Activated CD8-positive, alpha-beta memory T cell treated with anti-CD3 and anti-CD28 coated beads, Interleukin-2, amount 50 U/mL, for 48 hours (primary cell): Measurements from ENCODE around the gene SPNS1.
"Not testable (repeated sequence)": the region's sequence is repeated elsewhere in the genome, so short reads cannot be mapped to it uniquely, and the experiment has no call there.

Experiments used
- DNase-seq: peaks from one replicate; pipeline ENCODE4 v3.0.0-alpha.2; 2020

SPNS1 gene

GRCh38 chr16:28990375-28991040, 15.9 kb downstream of the SPNS1 start:
- DNase-seq: peak; percentile 77

- no peak for DNase-seq
Measured at GRCh38 chr16:28991687-28992086, 17.1 kb downstream of the SPNS1 start.

DNA sequence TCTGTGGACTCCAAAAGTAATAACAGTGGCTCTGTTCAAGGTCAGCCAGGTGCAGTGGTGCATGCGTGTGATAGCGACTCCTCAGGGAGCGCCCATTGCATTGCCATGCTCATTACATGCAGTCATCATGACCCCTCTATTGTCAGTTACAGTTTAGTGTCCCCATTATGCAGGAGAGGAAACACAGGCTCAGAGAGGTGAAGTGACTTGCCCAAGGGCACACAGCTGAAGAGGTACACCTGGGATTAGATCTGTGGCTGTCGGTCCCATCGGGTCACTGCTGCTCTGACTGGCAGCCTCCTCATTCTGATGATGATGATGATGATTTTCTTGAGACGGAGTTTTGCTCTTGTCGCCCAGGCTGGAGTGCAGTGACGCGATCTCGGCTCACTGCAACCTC, 17.9 kb downstream of the SPNS1 start:
- no peak for DNase-seq

DNA sequence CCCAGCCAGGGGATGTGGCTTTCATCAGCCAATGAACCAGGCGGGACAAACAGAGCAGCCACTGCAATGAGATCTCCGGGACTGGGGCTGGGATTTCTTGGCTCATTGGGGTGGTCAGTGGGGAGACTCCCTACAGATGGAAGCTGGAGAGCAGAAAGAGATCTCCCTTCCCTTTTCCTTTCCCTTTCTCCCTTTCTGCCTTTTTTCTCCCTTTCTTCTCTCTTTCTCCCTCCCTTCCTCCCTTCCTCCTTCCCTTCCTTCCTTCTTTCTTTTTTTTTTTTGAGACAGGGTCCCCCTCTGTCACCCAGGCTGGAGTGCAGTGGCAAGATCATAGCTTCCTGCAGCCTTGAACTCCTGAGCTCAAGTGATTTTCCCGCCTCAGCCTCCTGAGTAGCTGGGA, 24.3 kb downstream of the SPNS1 start:
- no peak for DNase-seq

- DNase-seq: no peak
Measured at GRCh38 chr16:28999577-28999976, 25.0 kb downstream of the SPNS1 start.

DNA sequence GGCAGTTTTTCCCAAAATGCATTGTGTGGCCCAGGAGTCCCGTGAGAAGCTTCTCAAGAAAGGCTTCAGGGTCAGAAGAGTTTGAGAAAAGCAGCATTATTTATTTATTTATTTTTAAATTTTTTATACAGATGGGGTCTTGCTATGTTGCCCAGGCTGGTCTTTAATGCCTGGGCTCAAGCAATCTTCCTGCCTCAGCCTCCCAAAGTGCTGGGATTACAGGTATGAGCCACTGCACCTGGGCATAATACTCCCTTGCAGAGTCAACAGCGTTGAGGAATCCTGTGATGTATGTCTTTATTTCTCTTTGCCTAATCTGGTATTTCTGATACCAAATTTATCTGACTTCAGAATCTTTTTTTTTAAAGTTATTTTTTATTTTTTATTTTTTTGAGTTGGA, 25.4 kb downstream of the SPNS1 start:
- DNase-seq: no peak

GRCh38 chr16:29004496-29005139, 30.0 kb downstream of the SPNS1 start:
- DNase-seq: not testable (repeated sequence)

DNA sequence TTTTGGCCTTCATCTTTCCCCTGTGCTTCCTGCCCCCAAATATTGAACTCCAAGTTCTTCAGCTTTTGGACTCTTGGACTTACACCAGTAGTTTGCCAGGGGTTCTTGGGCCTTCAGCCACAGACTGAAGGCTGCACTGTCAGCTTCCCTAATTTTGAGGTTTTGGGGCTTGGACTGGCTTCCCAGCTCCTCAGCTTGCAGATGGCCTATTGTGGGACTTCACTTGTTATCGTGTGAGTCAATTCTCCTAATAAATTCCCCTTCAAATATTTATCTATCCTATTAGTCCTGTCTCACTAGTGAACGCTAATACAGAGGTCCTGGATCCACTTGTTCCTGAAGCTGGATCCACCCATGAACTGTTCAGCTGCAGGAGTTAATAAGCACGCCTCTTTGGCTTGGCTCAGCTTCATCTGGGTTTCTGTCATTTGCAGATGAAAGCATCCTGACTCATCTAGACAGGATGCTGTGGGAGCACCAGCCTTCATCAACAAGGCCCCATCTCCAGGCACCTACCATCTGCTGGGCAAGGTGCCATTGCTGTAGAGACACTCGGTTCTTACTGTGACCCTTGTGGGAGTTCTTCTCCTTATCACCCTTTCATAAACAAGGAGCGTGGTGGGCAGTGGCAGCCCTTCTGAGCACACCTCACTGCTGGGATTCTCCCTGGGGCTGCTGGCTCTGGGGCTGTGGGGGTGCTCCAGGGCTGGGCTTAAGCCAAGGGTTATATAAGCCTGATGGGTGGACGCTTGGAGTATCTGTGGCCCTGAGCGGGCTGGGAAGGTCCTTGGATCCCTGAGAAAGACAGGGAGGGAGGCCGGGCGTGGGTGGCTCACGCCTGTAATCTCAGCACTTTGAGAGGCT, 33.4 kb downstream of the SPNS1 start:
- DNase-seq: peak; percentile 80

DNA sequence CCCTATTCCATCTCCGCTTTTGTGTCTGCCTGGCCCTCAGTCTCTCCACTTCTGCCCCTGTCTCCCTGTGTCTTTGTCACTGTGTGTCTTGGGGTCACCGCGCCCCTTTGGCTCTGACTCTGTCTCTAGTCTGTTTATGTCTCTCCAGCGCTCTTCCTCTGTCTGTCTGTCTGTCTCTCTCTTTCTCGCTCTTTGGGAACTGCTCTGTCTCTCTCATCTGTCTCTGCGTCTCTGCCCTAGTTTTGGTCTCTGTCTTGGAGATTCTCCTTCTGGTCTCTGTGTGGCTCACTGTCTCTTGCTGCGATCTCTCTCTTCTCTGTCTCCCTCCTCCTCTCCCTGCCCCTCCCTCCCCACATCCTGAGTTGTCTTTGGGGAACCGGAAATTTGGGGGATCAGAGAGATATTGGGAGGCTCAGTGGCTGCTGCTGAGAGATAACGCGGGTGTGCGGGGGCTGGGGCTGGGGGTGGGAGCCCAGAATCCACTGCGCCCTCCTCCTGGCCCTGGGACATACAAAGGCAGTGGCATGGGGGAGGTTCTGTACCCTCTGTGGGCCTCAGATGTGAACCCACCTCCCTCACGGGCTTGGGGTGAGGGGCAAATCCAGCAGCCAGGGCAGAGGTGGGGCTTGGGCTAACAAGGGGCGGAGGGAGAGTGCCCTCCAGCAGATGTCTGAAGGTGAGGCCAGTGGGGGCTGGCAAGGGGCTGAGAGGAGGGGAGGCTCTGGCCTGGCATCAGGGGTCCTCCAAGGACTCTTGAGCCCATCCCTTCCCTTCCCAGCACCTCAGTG, 34.7 kb downstream of the SPNS1 start:
- DNase-seq: peak; percentile 66

DNA sequence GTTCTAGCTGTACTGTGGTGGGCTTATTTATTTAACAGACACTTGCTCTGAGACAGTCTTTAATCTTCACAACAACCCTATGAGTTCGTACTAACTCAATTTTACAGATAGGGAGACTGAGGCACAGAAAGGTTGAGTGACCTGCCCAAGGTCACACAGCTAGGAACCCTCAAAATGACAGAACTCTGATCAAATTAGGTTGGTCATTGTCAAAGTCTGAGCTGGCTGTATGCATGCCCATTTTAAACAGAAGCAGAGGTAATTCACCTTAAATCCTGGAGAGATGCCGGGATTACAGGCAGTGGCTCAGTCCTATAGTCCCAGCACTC, 35.2 kb downstream of the SPNS1 start:
- no peak for DNase-seq

DNA sequence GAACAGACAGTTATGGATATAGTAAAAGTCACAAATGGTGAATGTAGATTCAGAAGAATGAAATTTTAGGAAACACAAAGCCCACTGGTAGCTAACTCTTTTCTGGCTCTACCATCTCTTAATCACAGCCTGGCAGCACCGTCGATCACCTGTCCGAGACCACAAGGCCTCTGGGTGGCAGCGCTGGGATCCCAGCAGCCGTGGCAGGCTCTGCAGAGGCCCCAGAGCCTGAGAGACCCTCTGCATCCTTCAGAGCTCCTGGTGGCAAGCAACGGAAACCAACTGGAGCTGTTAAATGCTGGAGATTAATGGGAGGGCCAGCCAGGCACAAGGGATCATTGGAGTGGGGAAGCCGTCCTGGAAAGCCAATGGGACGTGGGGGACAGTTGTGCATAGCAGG, 36.5 kb downstream of the SPNS1 start:
- DNase-seq: no peak

- DNase-seq: no peak
Measured at GRCh38 chr16:29011851-29012250, 37.3 kb downstream of the SPNS1 start.

DNA sequence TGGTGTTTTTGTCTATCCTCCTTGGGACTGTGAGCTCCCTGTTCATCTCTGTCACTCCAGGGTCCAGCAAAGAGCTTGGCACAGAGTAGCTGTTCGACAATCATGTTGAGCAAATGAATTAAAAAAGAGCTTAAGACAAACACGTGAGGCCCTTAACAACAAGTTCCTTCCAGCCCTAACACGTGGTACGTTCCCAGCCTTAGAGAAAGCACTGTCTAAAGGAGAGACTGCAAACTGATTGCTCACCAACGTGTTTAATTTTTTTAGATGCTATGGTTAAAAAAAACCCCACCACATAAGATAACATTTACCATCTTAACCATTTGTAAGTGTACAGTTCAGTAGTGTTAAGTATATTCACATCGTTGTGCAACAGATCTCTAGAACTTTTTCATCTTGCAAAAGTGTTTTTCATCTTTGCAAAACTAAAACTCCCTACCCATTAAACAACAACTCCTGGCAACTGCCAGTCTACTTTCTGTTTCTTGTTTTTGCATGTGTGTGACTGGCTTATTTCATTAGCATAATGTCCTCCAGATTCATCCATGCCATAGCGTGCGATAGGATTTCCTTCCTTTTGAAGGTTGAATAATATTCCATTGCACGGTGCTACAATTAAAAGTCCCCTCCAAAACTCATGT, 38.5 kb downstream of the SPNS1 start:
- no peak for DNase-seq

- no peak for DNase-seq
Measured at GRCh38 chr16:29014561-29015069, 40.0 kb downstream of the SPNS1 start.

- DNase-seq: no peak
Measured at GRCh38 chr16:29022196-29022595, 47.6 kb downstream of the SPNS1 start.

- no peak for DNase-seq
Measured at GRCh38 chr16:29023279-29024277, 49.0 kb downstream of the SPNS1 start.

GRCh38 chr16:29024278-29024677, 49.7 kb downstream of the SPNS1 start:
- no peak for DNase-seq

GRCh38 chr16:29025218-29025617, 50.6 kb downstream of the SPNS1 start:
- DNase-seq: peak; percentile 54

DNA sequence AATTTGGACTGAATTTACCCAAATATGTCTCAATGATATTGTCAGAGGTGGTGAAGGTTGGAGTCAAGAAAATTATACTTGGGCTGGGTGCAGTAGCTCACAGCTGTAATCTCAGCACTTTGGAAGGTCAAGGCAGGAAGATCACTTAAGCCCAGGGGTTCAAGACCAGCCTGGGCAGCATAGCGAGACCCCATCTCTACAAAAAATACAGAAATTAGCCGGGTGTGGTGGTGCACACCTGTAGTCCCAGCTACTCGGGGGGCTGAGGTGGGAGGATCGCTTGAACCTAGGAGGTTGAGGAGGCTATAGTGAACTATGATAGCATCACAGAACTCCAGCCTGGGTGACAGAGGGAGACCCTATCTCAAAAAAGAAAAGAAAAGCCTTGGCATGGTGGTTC, 51.2 kb downstream of the SPNS1 start:
- DNase-seq: peak; percentile 45

DNA sequence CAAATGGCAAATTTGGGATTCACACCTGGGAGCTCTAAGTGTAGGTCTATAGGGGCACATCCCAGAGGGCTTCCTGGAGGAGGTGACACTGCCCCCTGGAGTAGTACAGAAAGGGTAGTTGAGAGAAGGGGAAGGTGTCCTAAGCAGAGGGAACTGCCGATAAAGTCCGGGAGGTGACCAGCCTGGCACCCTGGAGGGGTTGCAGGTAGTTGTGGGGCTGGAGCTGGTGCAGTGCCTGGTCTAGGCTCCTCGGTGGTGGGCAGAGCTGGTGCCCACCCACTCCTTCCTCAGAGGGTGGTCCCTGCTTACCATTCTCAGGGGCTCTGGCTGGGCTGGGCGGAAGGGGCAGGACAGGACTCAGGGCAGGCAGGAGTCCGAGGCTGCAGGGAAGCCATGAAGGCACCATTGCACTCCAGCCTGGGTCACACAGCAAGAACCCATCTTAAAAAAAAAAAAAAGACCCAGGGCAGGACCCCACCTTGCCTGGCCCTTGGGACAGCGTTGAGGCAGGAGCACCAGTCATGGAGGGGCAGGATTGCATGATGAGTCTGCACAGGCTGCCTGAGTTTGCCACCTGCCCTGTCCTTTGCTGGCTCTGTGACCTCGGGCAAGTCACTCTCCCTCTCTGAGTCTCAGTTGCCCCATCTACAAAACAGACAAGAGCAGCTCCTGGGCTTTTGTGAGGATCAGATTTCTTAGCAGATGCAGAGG, 54.0 kb downstream of the SPNS1 start:
- peak; percentile 52 for DNase-seq
